ENCODE data around the gene R3HCC1L.

- TF ChIP-seq CTCF (conservative IDR thresholded peaks at IDR 0.05; ENCODE audit: low read depth, low read length) (no peak), EZH2 (IDR thresholded peaks at IDR 0.05; ENCODE audit: borderline replicate concordance, low read depth, low read length, poor library complexity, severe bottlenecking) (no peak)
Observed at GRCh38 chr10:98088186-98088971, 46.1 kb upstream of the R3HCC1L start.

Measured in A673 (cell line).